Heart left ventricle (tissue), 16 donors: Measurements from ENCODE around the gene LRPPRC. TPM values are rescaled to one million over a fixed set of nuclear protein-coding genes. Genes with fewer than 3 reads are reported as not detected.

Source experiments
- ATAC-seq, 4 donors: fragments of 200-7000 bp; cut with Tn5 transposase; one replicate each; pipeline ENCODE4 v1.9.1; 2020 to 2022; ENCODE audit warnings: moderate library complexity in 4 of 4, mild to moderate bottlenecking in 3 of 4, moderate number of reproducible peaks in 1 of 4
- DNase-seq, 5 donors: peaks; one replicate each; pipeline ENCODE4 v3.0.0-alpha.2; 2020
- H3K27ac ChIP-seq, 12 donors: fragments of 200-600 bp; sonication (generic) in 4 of 12; one replicate each; pipeline versions ENCODE4 v1.5.0 to v1.8.0; 2016 to 2022; ENCODE audit warnings: mild to moderate bottlenecking in 2 of 12
- H3K27me3 ChIP-seq, 9 donors: fragments of 200-600 bp; sonication (generic) in 2 of 9; one replicate each; pipeline versions ENCODE4 v1.5.1 to v1.8.0; 2016 to 2022; ENCODE audit warnings: mild to moderate bottlenecking in 3 of 9
- H3K36me3 ChIP-seq, 9 donors: fragments of 200-600 bp; sonication (generic) in 2 of 9; one replicate each; pipeline versions ENCODE4 v1.5.0 to v1.8.0; 2018 to 2022; ENCODE audit warnings: mild to moderate bottlenecking in 2 of 9
- H3K4me1 ChIP-seq, 12 donors: fragments of 200-600 bp; sonication (generic) in 4 of 12; one replicate each; pipeline versions ENCODE4 v1.5.0 to v1.8.0; 2016 to 2022; ENCODE audit warnings: mild to moderate bottlenecking in 3 of 12
- H3K4me3 ChIP-seq, 12 donors: fragments of 200-600 bp; sonication (generic) in 4 of 12; one replicate each; pipeline versions ENCODE4 v1.5.0 to v1.8.0; 2017 to 2022; ENCODE audit warnings: mild to moderate bottlenecking in 9 of 12, moderate library complexity in 4 of 12
- H3K9me3 ChIP-seq, 12 donors: fragments of 200-600 bp; sonication (generic) in 4 of 12; one replicate each; pipeline versions ENCODE4 v1.5.0 to v1.8.0; 2016 to 2022; ENCODE audit warnings: mild to moderate bottlenecking in 1 of 12
- CTCF ChIP-seq, 12 donors: fragments of 200-600 bp; sonication (generic) in 4 of 12; IDR thresholded peaks; one replicate each; pipeline versions ENCODE4 v1.5.0 to v1.8.0; 2018 to 2022; ENCODE audit warnings: antibody characterized with exemption in 12 of 12, mild to moderate bottlenecking in 5 of 12
- POLR2A ChIP-seq, 2 donors: fragments of 450-650 bp; IDR thresholded peaks; one replicate each; pipeline ENCODE4 v1.6.1; 2017; ENCODE audit warnings: antibody characterized with exemption in 2 of 2, mild to moderate bottlenecking in 2 of 2, moderate library complexity in 2 of 2
- WGBS, 4 donors: extraction: QIAGEN DNeasy Blood & Tissue Kit in 2 of 4; methylation state at CpG; one replicate each; pipeline versions ENCODE4 v1.1.5 to v1.1.7; 2013 to 2018; 5-methylcytosine and 5-hydroxymethylcytosine counted together
- intact Hi-C, 10 donors: fragments of 100-400 bp; cut with DNase I; formaldehyde crosslinking; loops; one replicate each; pipeline versions ENCODE4 v1.11.1 to v1.14.2; 2022
- polyA plus RNA-seq, 2 donors: library from polyadenylated mRNA; stranded (reverse); fragments of 200-250 nt; gene quantifications; one replicate each; pipeline ENCODE4 v1.2.3, GENCODE V29; 2013
- total RNA-seq, 9 donors: library from RNA; depleted of rRNA in 2 of 9; stranded (reverse); fragments of >200 nt in 2 of 9; fragmentation: NEBNext Ultra II Directional in 3 of 9; extraction: Animal tissue kit (Norgen Biotek cat#: 25700) in 3 of 9; gene quantifications; one replicate each; pipeline versions ENCODE4 v1.1.0 to v1.2.4, GENCODE V29; 2016 to 2023
- donor health status: ischemic (EF 13 %, LVEDD 7.1; RV severe dilation, severe dysfunction).
- donor health status: healthy with polysubstance abuse.
- donor health status: DM: no; HTN: yes; CAD: no.
- donor health status: DM: no; HTN: no; CAD: no.
- donor health status: ischemic (EF 25% LVEDD 6.9; RV normal size, moderate dysfunction).
- donor health status: ischemic (EF 25% LVEDD 5.7; RV mildly dilated, moderate dysfunction).
- donor health status: healthy.
- donor health status: DM: yes; HTN: yes; CAD: no.
- donor health status: ischemic (EF 35%, LVEDD 5.7; RV mildly dilated, moderate dysfunction).
- donor health status: nonischemic (EF 11% LVEDD 7.7; RV severe dilation, severe dysfunction).
- donor health status: DM: yes; HTN: yes; CAD: no.
- donor health status: PGD.
- donor health status: ischemic (EF 29% LVEDD 5.4; RV normal size, mild dysfunction).
- donor health status: nonischemic (EF 23%, LVEDD 6.1; RV moderate dilation, normal function).

Gene LRPPRC
- total and polyA plus RNA-seq, 11 donors, result 23.2 to 117 (median 88.0) TPM

- Histone ChIP-seq H3K27me3 (no peaks in the 10 kb centered on the region), H3K9me3 (no peaks in the 10 kb centered on the region), H3K4me3 (no peak overlapping the region), H3K4me1 (no peaks in the 10 kb centered on the region), H3K36me3 (peaks cover 0 to 100% (median 89%) of the 10 kb centered on the region in 9 donors), H3K27ac (no peak overlapping the region)
- intact Hi-C loops, result loop anchor here in 1 of 10 donors (5.0 kb wide), 1 partner anchor 36 kb away; no protein-coding TSS in a partner anchor
- WGBS, 4 donors, result 91 to 97% (median 95%) methylated on average over 4 of the region's 4 CpGs
- no peak for DNase-seq
- TF ChIP-seq POLR2A (IDR thresholded peaks at IDR 0.05), result no peak
- TF ChIP-seq CTCF (IDR thresholded peaks at IDR 0.05), result no peak
- no peak for ATAC-seq
Observed at GRCh38 chr2:43946685-43947084, 49.1 kb downstream of the LRPPRC start.

GRCh38 chr2:43945439-43945838, 50.4 kb downstream of the LRPPRC start:
- DNase-seq, result no peak
- H3K4me1 ChIP-seq, result no peaks in the 10 kb centered on the region
- H3K4me3 ChIP-seq, result no peak overlapping the region
- H3K27me3 ChIP-seq, result no peaks in the 10 kb centered on the region
- no peaks in the 10 kb centered on the region for H3K9me3 ChIP-seq
- intact Hi-C loops, result loop anchor here in 1 of 10 donors (5.0 kb wide), 1 partner anchor 37 kb away; no protein-coding TSS in a partner anchor
- H3K27ac ChIP-seq, result no peak overlapping the region
- ATAC-seq, result no peak
- H3K36me3 ChIP-seq, result peaks cover 0 to 100% (median 85%) of the 10 kb centered on the region in 9 donors
- WGBS, 4 donors, result 87 to 94% (median 91%) methylated on average over 3 of the region's 3 CpGs
- TF ChIP-seq CTCF (IDR thresholded peaks at IDR 0.05) (no peak), POLR2A (IDR thresholded peaks at IDR 0.05) (no peak)

GRCh38 chr2:43944915-43945314, 50.9 kb downstream of the LRPPRC start:
- TF ChIP-seq POLR2A (IDR thresholded peaks at IDR 0.05) (no peak), CTCF (IDR thresholded peaks at IDR 0.05) (no peak)
- no peaks in the 10 kb centered on the region for H3K27me3 ChIP-seq
- 96 to 98% (median 97%) methylated on average over 3 of the region's 3 CpGs for WGBS, 4 donors
- intact Hi-C loops, result loop anchor here in 1 of 10 donors (5.0 kb wide), 1 partner anchor 37 kb away; no protein-coding TSS in a partner anchor
- H3K36me3 ChIP-seq, result peaks cover 0 to 100% (median 89%) of the 10 kb centered on the region in 9 donors
- no peaks in the 10 kb centered on the region for H3K9me3 ChIP-seq
- H3K4me1 ChIP-seq, result no peaks in the 10 kb centered on the region
- ATAC-seq (no peak), DNase-seq (no peak)
- no peak overlapping the region for H3K4me3 ChIP-seq
- H3K27ac ChIP-seq, result no peak overlapping the region

- no peak for DNase-seq
- no peaks in the 10 kb centered on the region for H3K9me3 ChIP-seq
- no peak for ATAC-seq
- TF ChIP-seq POLR2A (IDR thresholded peaks at IDR 0.05) (no peak), CTCF (IDR thresholded peaks at IDR 0.05) (no peak)
- H3K27ac ChIP-seq, result no peak overlapping the region
- WGBS, 4 donors, result 76 to 79% (median 77%) methylated on average over 5 of the region's 5 CpGs
- no peaks in the 10 kb centered on the region for H3K27me3 ChIP-seq
- intact Hi-C loops, result no loop called here
- no peak overlapping the region for H3K4me3 ChIP-seq
- H3K36me3 ChIP-seq, result peaks cover 0 to 98% (median 86%) of the 10 kb centered on the region in 9 donors
- no peaks in the 10 kb centered on the region for H3K4me1 ChIP-seq
Observed at GRCh38 chr2:43943809-43944452, 51.9 kb downstream of the LRPPRC start.
